Measurements from ENCODE around the gene HHLA2. TPM values are rescaled to one million over a fixed set of nuclear protein-coding genes. Genes with fewer than 3 reads are reported as not detected.

HHLA2 gene
- total RNA-seq, 4 donors from 2014 or later, result not detected

DNA sequence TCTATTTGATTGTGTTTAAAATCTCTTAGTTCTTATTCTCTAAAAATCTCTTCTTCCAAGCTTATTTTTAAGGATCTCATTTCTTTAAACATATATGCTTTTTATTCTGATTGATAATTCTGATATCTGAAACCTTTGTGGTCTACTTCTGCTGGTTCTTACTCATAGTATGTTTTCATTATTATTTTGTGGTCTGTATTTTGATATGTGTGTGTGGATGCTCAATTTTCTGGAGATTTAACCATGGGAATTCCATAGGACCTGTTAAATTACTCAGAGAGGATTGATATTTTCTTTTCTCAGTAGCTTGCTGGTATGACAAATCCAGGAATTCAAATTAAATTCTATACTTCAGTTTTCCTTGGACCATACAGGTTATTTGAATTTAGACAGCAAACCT is 14.7 kb upstream of the HHLA2 start:
- TF ChIP-seq, protein P1, sequence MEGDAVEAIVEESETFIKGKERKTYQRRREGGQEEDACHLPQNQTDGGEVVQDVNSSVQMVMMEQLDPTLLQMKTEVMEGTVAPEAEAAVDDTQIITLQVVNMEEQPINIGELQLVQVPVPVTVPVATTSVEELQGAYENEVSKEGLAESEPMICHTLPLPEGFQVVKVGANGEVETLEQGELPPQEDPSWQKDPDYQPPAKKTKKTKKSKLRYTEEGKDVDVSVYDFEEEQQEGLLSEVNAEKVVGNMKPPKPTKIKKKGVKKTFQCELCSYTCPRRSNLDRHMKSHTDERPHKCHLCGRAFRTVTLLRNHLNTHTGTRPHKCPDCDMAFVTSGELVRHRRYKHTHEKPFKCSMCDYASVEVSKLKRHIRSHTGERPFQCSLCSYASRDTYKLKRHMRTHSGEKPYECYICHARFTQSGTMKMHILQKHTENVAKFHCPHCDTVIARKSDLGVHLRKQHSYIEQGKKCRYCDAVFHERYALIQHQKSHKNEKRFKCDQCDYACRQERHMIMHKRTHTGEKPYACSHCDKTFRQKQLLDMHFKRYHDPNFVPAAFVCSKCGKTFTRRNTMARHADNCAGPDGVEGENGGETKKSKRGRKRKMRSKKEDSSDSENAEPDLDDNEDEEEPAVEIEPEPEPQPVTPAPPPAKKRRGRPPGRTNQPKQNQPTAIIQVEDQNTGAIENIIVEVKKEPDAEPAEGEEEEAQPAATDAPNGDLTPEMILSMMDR (IDR thresholded peaks at IDR 0.05; ENCODE audit: low read depth), result no peak

DNA sequence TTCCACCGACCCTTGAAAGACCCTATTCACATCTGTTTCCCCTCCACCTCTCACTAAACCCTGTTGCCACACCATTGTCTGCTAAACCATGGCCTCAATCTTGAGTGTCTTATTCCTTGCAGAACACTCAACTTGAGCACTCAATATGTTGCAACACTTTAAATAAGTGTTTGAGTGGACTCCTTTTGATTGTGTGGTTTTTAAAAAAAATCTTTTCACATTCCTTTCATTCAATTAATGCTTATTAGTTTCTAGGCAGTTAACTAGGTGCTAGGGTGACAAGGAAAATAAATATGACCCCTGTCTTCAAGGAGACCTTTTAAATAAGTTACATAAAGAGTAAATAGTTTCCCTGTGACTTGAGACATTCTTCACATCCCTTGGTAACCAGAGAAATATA is 13.3 kb upstream of the HHLA2 start:
- TF ChIP-seq, protein P1 (IDR thresholded peaks at IDR 0.05; ENCODE audit: low read depth), result no peak

DNA sequence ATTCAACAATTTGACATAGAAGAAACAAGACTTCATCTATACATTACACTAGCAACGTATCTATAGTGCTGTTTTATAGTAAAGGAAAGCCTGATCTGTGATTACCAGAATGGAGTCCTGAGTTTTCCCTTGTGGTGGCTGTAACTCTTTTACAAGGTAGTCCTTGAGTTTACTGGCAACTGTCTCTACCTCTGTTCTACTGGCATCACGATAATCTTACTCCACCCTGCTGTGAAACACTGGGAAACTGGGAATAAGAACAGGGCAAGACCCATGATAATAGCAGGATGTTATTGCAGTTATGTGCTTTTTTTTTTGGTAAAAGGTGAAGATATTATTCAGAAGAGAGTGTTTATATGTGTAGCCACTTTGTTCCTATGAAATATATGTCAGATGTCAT is 12.4 kb upstream of the HHLA2 start:
- TF ChIP-seq, protein P1 (IDR thresholded peaks at IDR 0.05; ENCODE audit: low read depth), result no peak

DNA sequence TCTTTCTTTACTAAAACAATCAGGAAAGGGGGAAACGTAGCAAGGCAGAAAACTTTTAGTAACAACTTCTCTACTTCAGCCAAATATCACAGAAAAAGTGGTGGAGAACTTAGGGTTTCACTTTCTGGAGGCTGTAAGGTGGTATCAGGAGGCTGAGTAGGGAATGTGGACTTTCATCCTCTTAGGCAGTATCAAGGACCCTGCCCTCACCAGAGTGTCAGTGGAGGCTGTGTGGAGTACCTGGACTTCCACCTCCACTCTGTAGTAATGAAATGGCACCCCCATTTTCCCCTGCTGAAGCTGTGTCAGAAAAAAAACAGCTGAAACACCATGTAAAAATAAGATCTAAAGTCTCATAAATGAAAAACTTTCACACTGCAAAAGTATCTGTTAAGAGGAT is 11.2 kb upstream of the HHLA2 start:
- TF ChIP-seq, protein P1 (IDR thresholded peaks at IDR 0.05; ENCODE audit: low read depth), result no peak

DNA sequence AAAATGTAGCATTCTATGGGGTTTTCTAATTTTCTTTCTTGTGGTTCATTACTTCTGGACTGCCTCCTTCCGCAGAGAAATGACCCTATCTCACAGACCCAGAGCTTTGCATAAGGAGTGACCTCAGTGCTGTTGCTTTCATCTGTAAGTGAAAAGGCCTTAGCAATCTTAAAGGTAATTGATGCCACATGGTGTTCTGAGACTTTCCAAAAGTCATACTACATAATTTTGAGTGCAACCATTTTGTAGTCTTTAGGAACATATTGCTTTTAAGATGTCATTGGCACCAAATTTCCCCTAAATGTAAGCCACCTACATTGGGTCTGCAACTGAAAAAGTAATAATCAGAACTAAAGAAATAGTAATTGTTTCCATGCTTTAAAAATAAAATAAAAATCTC is 9.2 kb upstream of the HHLA2 start:
- TF ChIP-seq, protein P1 (IDR thresholded peaks at IDR 0.05; ENCODE audit: low read depth), result no peak

DNA sequence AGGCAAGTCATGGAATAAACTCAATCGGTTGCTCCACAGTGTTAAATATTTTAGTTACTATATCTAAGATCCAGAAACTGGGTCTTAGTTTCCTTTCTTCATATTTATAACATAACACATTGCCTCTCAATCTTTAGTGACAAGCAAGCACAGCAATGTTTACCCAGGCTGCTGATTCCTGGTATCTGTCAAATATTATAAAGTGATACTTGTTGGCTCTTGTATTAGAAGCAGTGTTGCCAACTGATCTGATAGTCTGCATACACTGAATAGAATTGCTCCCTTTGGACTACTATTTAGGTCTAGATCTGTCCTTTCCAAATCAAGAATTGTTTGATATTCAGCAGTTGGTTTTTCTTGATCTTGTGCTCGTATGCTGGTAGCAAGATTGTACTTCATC is 7.2 kb upstream of the HHLA2 start:
- TF ChIP-seq, protein P1 (IDR thresholded peaks at IDR 0.05; ENCODE audit: low read depth), result no peak

DNA sequence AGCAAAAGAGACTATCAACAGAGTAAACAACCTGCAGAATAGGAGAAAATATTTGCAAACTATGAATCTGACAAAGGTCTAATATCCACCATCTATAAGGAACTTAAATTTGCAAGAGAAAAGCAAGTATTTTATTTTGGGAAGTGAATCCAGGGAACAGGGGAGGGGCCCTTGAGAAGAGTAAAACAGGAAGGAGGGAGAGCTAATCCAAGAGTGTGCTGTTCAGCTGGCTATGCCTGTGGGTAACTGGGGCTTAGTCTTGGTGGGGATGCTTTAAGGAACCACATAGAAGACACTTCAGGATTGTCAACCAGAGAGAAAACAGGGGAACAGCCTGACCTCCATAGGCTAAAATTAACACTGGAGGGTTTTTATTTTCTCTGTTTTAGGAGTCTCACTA is 3.9 kb upstream of the HHLA2 start:
- TF ChIP-seq, protein P1 (IDR thresholded peaks at IDR 0.05; ENCODE audit: low read depth), result no peak
